Activated CD4-positive, alpha-beta T cell treated with anti-CD3 and anti-CD28 coated beads for 36 hours (primary cell): ENCODE measurements around the gene SNX24. TPM values are rescaled to one million over a fixed set of nuclear protein-coding genes. Genes with fewer than 3 reads are reported as not detected.

ENCODE experiments used
- ATAC-seq: fragments of 200-7000 bp; cut with Tn5 transposase; one replicate; pipeline ENCODE4 v1.10.0; 2021; ENCODE audit warnings: mild to moderate bottlenecking, moderate library complexity
- CTCF ChIA-PET: fragments of 350-600 bp; sonication (Branson Sonifier 250); formaldehyde crosslinking; loops from one replicate; lab custom pipeline; 2021; ENCODE audit warnings: antibody characterized with exemption; lab: Charles Lee
- POLR2A ChIA-PET: fragments of 350-600 bp; sonication (Branson Sonifier 250); formaldehyde crosslinking; loops from one replicate; lab custom pipeline; 2021; ENCODE audit warnings: antibody characterized with exemption, inconsistent platforms; lab: Charles Lee
- DNase-seq: peaks from one replicate; pipeline ENCODE4 v3.0.0-alpha.2; 2020
- H3K27ac Mint-ChIP-seq: one replicate; pipeline ENCODE4 v1.8.0; 2021; ENCODE audit warnings: mixed read lengths
- H3K27me3 Mint-ChIP-seq: one replicate; pipeline ENCODE4 v1.8.0; 2021; ENCODE audit warnings: mixed read lengths
- H3K36me3 Mint-ChIP-seq: one replicate; pipeline ENCODE4 v1.8.0; 2021; ENCODE audit warnings: low read depth, mixed read lengths
- H3K4me1 Mint-ChIP-seq: one replicate; pipeline ENCODE4 v1.8.0; 2021; ENCODE audit warnings: mixed read lengths
- H3K4me3 Mint-ChIP-seq: one replicate; pipeline ENCODE4 v1.8.0; 2021; ENCODE audit warnings: mild to moderate bottlenecking, moderate library complexity, mixed read lengths
- H3K9me3 Mint-ChIP-seq: one replicate; pipeline ENCODE4 v1.8.0; 2021; ENCODE audit warnings: low read depth, mixed read lengths
- intact Hi-C, 2 experiments: fragments of 100-400 bp; cut with DNase I in 1 of 2; cut with micrococcal nuclease in 1 of 2; formaldehyde crosslinking; loops; one replicate each; pipeline versions ENCODE4 v1.14.2 to v1.15.1; 2022 to 2024; cut with DNase I, micrococcal nuclease
- total RNA-seq, 2 experiments: library from RNA; stranded (reverse); gene quantifications; one replicate each; pipeline ENCODE4 v1.2.3, GENCODE V29; 2021

SNX24 gene
- total RNA-seq, 2 experiments from 2014 or later = 4.0 to 4.9 TPM

GRCh38 chr5:122985954-122986721 is 140.7 kb downstream of the SNX24 start:
- POLR2A ChIA-PET = no interaction called here
- CTCF ChIA-PET = interaction anchor here (0.6 kb wide), 1 partner anchor 8 kb away, joined by 3 read pairs; no protein-coding TSS in a partner anchor
- ATAC-seq = peak; percentile 26
- peak; percentile 7 for DNase-seq
- Mint-ChIP-seq H3K36me3 (no peaks in the 10 kb centered on the region), H3K27me3 (no peaks in the 10 kb centered on the region), H3K4me1 (no peaks in the 10 kb centered on the region), H3K9me3 (no peaks in the 10 kb centered on the region), H3K4me3 (no peak overlapping the region), H3K27ac (no peak overlapping the region)
- intact Hi-C loops = no loop called here

GRCh38 chr5:122996091-122996490 is 150.7 kb downstream of the SNX24 start:
- H3K9me3 Mint-ChIP-seq = no peaks in the 10 kb centered on the region
- H3K27me3 Mint-ChIP-seq = no peaks in the 10 kb centered on the region
- intact Hi-C loops = no loop called here
- CTCF ChIA-PET = interaction anchor here (1.7 kb wide), 1 partner anchor 18 kb away, joined by 4 read pairs; no protein-coding TSS in a partner anchor
- DNase-seq (no peak), ATAC-seq (no peak)
- H3K36me3 Mint-ChIP-seq = no peaks in the 10 kb centered on the region
- no peak overlapping the region for H3K4me3 Mint-ChIP-seq
- H3K4me1 Mint-ChIP-seq = no peaks in the 10 kb centered on the region
- POLR2A ChIA-PET = no interaction called here
- no peak overlapping the region for H3K27ac Mint-ChIP-seq

DNA sequence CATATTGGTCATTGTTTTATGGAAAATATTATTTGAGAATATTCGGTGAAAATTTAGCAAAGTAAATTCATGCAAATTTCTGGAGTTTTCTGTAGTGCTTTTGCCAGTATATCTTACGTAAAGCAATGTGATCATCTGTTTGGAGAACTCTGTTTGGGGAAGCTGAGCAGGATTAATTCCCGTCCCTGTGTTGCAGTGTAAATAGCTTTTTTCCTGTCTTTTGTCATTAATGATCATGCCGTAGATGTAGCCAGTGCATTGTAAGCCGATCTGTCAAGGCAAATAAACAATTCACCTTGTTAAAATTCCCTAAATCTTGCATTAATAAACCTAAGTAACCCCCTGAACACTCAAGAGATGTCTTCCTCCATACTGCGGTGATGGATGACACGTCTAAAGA is 151.9 kb downstream of the SNX24 start:
- DNase-seq = no peak
- H3K27me3 Mint-ChIP-seq = no peaks in the 10 kb centered on the region
- no peaks in the 10 kb centered on the region for H3K36me3 Mint-ChIP-seq
- H3K4me1 Mint-ChIP-seq = no peaks in the 10 kb centered on the region
- no peak for ATAC-seq
- ChIA-PET CTCF (interaction anchor here (1.0 kb wide), 1 partner anchor 101 kb away, joined by 3 read pairs; no protein-coding TSS in a partner anchor), POLR2A (no interaction called here)
- H3K9me3 Mint-ChIP-seq = no peaks in the 10 kb centered on the region
- no peak overlapping the region for H3K4me3 Mint-ChIP-seq
- intact Hi-C loops = no loop called here
- H3K27ac Mint-ChIP-seq = no peak overlapping the region

DNA sequence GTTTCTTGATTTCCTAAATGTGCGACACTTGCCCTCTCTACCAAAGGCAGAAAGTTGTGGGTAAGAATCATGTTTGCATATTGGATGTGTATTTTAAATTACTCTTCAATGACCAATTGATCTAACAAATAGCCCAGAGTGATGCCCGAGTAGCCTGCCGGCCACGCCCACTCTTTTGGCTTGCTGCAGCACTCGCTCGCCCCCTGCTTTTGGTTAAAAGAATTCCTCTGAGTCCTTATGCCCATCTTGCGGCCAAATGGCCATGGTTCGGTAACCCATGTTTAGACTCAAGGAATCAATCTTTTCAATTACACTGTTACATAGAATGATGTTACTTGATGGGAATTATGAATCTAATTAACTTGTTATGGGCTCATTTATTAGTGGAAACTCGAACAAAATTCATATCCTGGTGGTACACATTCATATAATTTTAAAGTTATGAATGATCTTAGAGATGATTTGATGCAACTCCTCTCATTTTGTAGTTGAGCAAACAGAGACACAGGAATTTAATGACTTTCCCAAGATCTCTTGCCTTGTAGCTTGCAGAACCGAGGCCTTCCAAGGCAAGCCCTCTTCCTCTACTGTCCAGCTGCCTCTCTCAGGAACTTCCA is 154.6 kb downstream of the SNX24 start:
- no peaks in the 10 kb centered on the region for H3K36me3 Mint-ChIP-seq
- no peaks in the 10 kb centered on the region for H3K9me3 Mint-ChIP-seq
- POLR2A ChIA-PET = interaction anchor here (0.7 kb wide), 1 partner anchor 156 kb away, joined by 3 read pairs; no protein-coding TSS in a partner anchor
- ATAC-seq (no peak), DNase-seq (peak; percentile 71)
- no peaks in the 10 kb centered on the region for H3K4me1 Mint-ChIP-seq
- H3K27me3 Mint-ChIP-seq = no peaks in the 10 kb centered on the region
- no peak overlapping the region for H3K27ac Mint-ChIP-seq
- intact Hi-C loops = loop anchor here (1.0 to 2.0 kb wide), 5 partner anchors 103 to 807 kb away; no protein-coding TSS in a partner anchor
- H3K4me3 Mint-ChIP-seq = no peak overlapping the region
- CTCF ChIA-PET = no interaction called here

DNA sequence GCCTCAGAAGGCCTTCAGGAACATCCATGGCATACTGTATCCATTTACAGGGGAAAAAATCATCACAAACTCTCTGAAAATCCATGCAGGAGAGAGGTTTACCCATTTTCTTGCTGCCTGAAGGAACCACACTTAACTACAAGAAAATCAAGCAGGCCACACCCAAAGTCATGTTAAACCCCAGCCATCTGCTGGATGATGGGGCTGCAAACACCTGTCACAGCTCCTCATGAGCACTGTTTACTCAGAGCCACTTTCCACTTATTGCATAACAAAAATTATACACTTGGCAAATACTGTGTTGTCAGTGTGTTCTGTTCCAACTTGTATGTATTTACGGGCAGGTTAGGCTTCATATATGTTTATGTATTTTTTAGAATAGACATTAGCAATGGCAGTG is 155.3 kb downstream of the SNX24 start:
- Mint-ChIP-seq H3K9me3 (no peaks in the 10 kb centered on the region), H3K4me1 (no peaks in the 10 kb centered on the region), H3K27me3 (no peaks in the 10 kb centered on the region), H3K36me3 (no peaks in the 10 kb centered on the region), H3K27ac (no peak overlapping the region), H3K4me3 (no peak overlapping the region)
- intact Hi-C loops = loop anchor here (1.0 to 2.0 kb wide), 5 partner anchors 103 to 808 kb away; no protein-coding TSS in a partner anchor
- ChIA-PET CTCF (no interaction called here), POLR2A (interaction anchor here (0.7 kb wide), 1 partner anchor 156 kb away, joined by 3 read pairs; no protein-coding TSS in a partner anchor)
- no peak for ATAC-seq
- no peak for DNase-seq

GRCh38 chr5:123001808-123002207 is 156.4 kb downstream of the SNX24 start:
- DNase-seq = no peak
- intact Hi-C loops = loop anchor here (2.0 kb wide), 3 partner anchors 297 to 809 kb away; no protein-coding TSS in a partner anchor
- ChIA-PET CTCF (no interaction called here), POLR2A (no interaction called here)
- H3K4me3 Mint-ChIP-seq = no peak overlapping the region
- H3K36me3 Mint-ChIP-seq = no peaks in the 10 kb centered on the region
- no peaks in the 10 kb centered on the region for H3K27me3 Mint-ChIP-seq
- H3K27ac Mint-ChIP-seq = no peak overlapping the region
- no peak for ATAC-seq
- H3K4me1 Mint-ChIP-seq = no peaks in the 10 kb centered on the region
- no peaks in the 10 kb centered on the region for H3K9me3 Mint-ChIP-seq

DNA sequence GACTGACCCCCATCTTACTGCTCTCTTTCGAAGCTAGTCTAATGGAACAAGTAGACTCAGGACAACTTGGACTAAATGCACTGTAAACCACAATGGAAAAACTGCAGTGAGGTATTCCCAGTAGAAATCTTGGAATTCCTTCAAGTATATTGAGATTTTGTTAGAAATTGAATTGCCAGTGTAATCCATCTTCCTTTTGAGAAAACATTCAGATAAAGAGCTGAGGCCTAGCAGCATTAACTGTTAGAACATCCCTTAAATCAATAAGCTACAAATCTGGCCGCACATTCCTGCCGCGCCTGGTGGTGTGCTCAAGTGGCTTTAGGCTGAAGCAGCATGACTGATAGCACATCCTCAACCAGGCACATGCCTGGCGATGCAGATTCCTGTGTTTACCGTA is 161.8 kb downstream of the SNX24 start:
- Mint-ChIP-seq H3K9me3 (no peaks in the 10 kb centered on the region), H3K4me1 (no peaks in the 10 kb centered on the region), H3K36me3 (no peaks in the 10 kb centered on the region), H3K27ac (no peak overlapping the region), H3K4me3 (no peak overlapping the region), H3K27me3 (no peaks in the 10 kb centered on the region)
- ChIA-PET CTCF (interaction anchor here (1.1 to 1.4 kb wide), 2 partner anchors 20 to 104 kb away, joined by 3 read pairs; no protein-coding TSS in a partner anchor), POLR2A (no interaction called here)
- intact Hi-C loops = no loop called here
- ATAC-seq (no peak), DNase-seq (no peak)

DNA sequence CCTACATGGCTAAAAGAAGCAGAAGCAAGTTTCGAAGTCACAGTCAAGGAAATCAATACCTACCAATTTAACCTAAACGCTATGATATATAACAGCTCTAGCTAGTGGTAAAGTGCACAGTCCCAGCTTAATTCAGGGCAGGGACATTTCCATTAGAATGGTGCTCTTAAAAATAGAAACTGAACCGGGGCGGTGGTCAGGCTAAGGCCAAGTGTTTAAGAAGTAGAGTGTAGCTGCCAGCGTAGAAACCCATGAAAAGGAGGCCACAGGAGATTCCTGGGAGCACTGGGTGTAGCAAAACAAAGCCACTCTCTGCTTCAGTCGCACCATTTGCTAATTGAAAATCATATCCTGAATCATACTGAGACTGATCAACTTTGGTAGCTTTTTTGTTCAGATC is 162.3 kb downstream of the SNX24 start:
- no peak for ATAC-seq
- ChIA-PET POLR2A (no interaction called here), CTCF (interaction anchor here (1.1 to 1.4 kb wide), 2 partner anchors 20 to 104 kb away, joined by 3 read pairs; no protein-coding TSS in a partner anchor)

DNA sequence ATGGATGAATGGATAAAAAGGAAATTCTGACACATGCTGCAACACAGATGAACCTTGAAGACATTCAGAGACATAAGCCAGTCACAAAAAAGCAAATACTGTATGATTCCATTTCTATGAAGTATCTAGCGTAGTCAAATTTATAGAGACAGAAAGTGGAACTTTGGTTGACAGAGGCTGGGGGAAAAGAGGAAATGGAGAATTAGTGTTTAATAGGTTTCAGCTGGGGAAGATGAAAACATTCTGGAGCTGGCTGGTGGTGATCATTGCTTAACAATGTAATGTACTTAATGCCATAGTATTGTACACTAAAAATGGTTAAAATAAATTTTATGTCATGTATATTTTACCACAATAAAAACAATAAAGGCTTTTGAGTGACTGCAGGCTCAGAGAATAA is 166.9 kb downstream of the SNX24 start:
- no peak for ATAC-seq
- no peak overlapping the region for H3K4me3 Mint-ChIP-seq
- ChIA-PET POLR2A (no interaction called here), CTCF (no interaction called here)
- intact Hi-C loops = no loop called here
- peaks cover 3% of the 10 kb centered on the region for H3K9me3 Mint-ChIP-seq
- no peak overlapping the region for H3K27ac Mint-ChIP-seq
- DNase-seq = no peak
- H3K4me1 Mint-ChIP-seq = no peaks in the 10 kb centered on the region
- H3K36me3 Mint-ChIP-seq = no peaks in the 10 kb centered on the region
- H3K27me3 Mint-ChIP-seq = no peaks in the 10 kb centered on the region

More for the DNA sequence above, 162.3 kb downstream of the SNX24 start:
- Mint-ChIP-seq H3K36me3 (no peaks in the 10 kb centered on the region), H3K27me3 (no peaks in the 10 kb centered on the region), H3K4me1 (no peaks in the 10 kb centered on the region), H3K9me3 (no peaks in the 10 kb centered on the region), H3K4me3 (no peak overlapping the region), H3K27ac (no peak overlapping the region)
- intact Hi-C loops = no loop called here
- no peak for DNase-seq

GRCh38 chr5:123014689-123015088 is 169.3 kb downstream of the SNX24 start:
- ATAC-seq (no peak), DNase-seq (no peak)
- H3K27ac Mint-ChIP-seq = no peak overlapping the region
- H3K27me3 Mint-ChIP-seq = no peaks in the 10 kb centered on the region
- ChIA-PET CTCF (interaction anchor here (1.5 kb wide), 1 partner anchor 19 kb away, joined by 4 read pairs; no protein-coding TSS in a partner anchor), POLR2A (no interaction called here)
- no peak overlapping the region for H3K4me3 Mint-ChIP-seq
- peaks cover 3% of the 10 kb centered on the region for H3K9me3 Mint-ChIP-seq
- no peaks in the 10 kb centered on the region for H3K4me1 Mint-ChIP-seq
- intact Hi-C loops = no loop called here
- H3K36me3 Mint-ChIP-seq = no peaks in the 10 kb centered on the region

DNA sequence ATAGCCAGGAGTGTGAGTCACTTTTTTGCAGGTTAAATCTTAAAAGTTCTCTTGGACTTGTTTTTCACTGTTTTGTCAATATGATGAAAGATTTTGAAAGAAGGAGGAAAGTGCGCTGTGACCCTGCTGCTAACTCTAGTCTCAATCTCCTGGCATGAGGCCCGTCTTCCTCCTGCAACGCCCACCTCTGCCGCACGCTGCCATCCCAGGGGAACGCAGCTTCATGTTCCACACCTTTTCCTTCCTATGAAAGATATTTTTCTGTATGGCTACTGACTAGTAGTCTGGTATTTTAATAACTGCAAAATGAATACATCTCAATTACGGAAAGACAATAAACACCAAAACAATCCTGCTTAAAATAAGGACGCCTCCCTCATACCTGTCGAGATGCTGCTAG is 182.8 kb downstream of the SNX24 start:
- H3K27me3 Mint-ChIP-seq = peaks cover 12% of the 10 kb centered on the region
- ChIA-PET POLR2A (no interaction called here), CTCF (no interaction called here)
- no peak for DNase-seq
- H3K36me3 Mint-ChIP-seq = no peaks in the 10 kb centered on the region
- H3K9me3 Mint-ChIP-seq = no peaks in the 10 kb centered on the region
- no peaks in the 10 kb centered on the region for H3K4me1 Mint-ChIP-seq
- intact Hi-C loops = no loop called here
- H3K4me3 Mint-ChIP-seq = no peak overlapping the region
- no peak for ATAC-seq
- H3K27ac Mint-ChIP-seq = no peak overlapping the region
